ENCODE results near the gene ADORA2A. TPM values are rescaled to one million over a fixed set of nuclear protein-coding genes. Genes with fewer than 3 reads are reported as not detected.

ADORA2A gene
- total and polyA plus RNA-seq, 9 donors, result 0.57 to 5.0 (median 2.7) TPM

DNA sequence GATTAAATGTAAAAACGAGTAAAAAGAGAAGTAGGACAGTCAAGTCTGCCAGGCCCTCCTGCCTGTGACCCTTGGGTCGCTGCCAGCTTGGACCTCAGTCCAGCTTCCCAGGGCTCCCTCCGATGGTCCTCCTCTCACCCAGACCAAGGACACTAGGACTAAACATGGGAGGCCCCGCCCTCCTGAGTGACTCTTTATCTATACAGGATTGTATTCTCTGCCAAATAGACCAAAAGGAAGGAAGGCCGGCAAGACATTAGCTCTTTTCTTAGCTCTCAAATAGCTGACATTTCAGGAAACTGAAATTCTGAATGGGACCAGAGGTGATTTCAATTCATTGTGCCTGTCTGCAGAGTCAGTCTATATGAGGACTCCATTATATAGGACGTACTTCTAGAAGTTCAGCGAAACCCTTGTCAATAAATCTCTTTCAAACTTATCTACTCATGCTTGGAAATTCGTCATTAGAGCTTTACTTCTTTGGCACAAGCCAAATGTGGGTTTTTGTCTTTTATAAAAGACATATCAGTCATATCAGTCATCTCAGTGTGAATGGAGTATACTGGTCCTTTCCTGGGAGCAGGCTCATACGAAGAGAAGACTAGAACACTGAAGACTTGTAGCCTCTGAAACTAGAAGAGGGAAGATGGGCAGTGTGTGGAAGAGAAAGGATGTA is 28.5 kb downstream of the ADORA2A start:
- WGBS, 3 donors, result 7 to 14% (median 12%) methylated on average over 9 of the region's 9 CpGs
- DNase-seq, result peak; percentile 80 to 92 (median 90)
- no peak overlapping the region for H3K4me3 ChIP-seq
- no peaks in the 10 kb centered on the region for H3K36me3 ChIP-seq
- no peaks in the 10 kb centered on the region for H3K9me3 ChIP-seq
- intact Hi-C loops (cut with DNase I), result no loop called here
- peak overlapping the region in 1 of 2 donors; percentile 11 for H3K27ac ChIP-seq
- H3K27me3 ChIP-seq, result no peaks in the 10 kb centered on the region
- TF ChIP-seq CTCF (IDR thresholded peaks at IDR 0.05) (no peak), POLR2A (IDR thresholded peaks at IDR 0.05) (no peak)
- peaks cover 16% of the 10 kb centered on the region for H3K4me1 ChIP-seq (ENCODE audit: insufficient read depth)

- no peak overlapping the region for H3K27ac ChIP-seq
- intact Hi-C loops (cut with DNase I), result no loop called here
- DNase-seq, result no peak
- no peaks in the 10 kb centered on the region for H3K27me3 ChIP-seq
- 63 to 72% (median 65%) methylated on average over 3 of the region's 3 CpGs for WGBS, 3 donors
- H3K36me3 ChIP-seq, result no peaks in the 10 kb centered on the region
- H3K4me1 ChIP-seq (ENCODE audit: insufficient read depth), result peaks cover 16% of the 10 kb centered on the region
- TF ChIP-seq EP300 (IDR thresholded peaks at IDR 0.05), result no peak
- TF ChIP-seq CTCF (IDR thresholded peaks at IDR 0.05), result no peak
- no peak for TF ChIP-seq POLR2A (IDR thresholded peaks at IDR 0.05)
- H3K9me3 ChIP-seq, result no peaks in the 10 kb centered on the region
- H3K4me3 ChIP-seq, result no peak overlapping the region
These were observed 30.6 kb downstream of the ADORA2A start for GRCh38 chr22:24457894-24458420.

- no peaks in the 10 kb centered on the region for H3K9me3 ChIP-seq
- H3K27ac ChIP-seq, result no peak overlapping the region
- H3K4me3 ChIP-seq, result no peak overlapping the region
- H3K27me3 ChIP-seq, result no peaks in the 10 kb centered on the region
- TF ChIP-seq EP300 (IDR thresholded peaks at IDR 0.05), result no peak
- no peak for TF ChIP-seq CTCF (IDR thresholded peaks at IDR 0.05)
- no peak for TF ChIP-seq POLR2A (IDR thresholded peaks at IDR 0.05)
- DNase-seq, result no peak
- intact Hi-C loops (cut with DNase I), result no loop called here
- WGBS, 3 donors, result 15 to 50% (median 15%) methylated on average over 1 of the region's 1 CpG
- peaks cover 11% of the 10 kb centered on the region for H3K4me1 ChIP-seq (ENCODE audit: insufficient read depth)
- no peaks in the 10 kb centered on the region for H3K36me3 ChIP-seq
These were observed 32.5 kb downstream of the ADORA2A start for GRCh38 chr22:24459911-24460310.

DNA sequence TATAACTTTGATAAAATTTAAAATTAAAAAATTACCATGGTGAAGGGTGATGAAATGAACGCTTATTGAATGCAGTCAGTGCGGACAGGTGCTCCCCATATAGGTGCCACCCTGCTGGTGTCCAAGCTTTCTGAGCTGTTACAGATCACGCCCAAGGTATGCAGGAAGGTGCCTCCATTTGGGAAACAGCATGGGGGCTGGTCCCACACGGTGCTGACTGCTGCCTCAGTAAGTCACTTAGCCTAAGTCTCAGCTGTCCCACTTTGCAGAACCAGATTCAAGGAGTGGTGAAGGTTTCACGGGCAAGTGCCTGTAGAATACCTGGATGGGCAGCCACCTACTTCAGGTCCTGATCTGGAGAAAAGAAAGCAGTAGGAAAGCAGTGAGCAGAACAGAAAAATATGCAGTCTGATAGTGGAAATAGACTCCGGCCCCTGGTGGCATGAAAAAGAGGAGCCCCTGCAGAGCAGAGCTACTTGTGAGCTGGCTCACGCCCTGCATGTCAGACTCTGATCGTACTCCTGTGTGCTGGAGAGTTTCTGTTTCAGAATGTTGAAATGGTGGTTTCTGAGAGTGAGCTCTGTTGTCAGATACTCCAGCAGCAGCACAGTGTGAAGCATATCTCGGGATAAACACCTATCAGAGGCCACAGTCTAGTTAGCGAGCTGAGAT is 33.2 kb downstream of the ADORA2A start:
- intact Hi-C loops (cut with DNase I), result no loop called here
- Histone ChIP-seq H3K9me3 (no peaks in the 10 kb centered on the region), H3K4me3 (no peak overlapping the region), H3K27ac (no peak overlapping the region), H3K36me3 (no peaks in the 10 kb centered on the region), H3K27me3 (no peaks in the 10 kb centered on the region), H3K4me1 (ENCODE audit: insufficient read depth) (peaks cover 8% of the 10 kb centered on the region)
- DNase-seq, result no peak
- TF ChIP-seq EP300 (IDR thresholded peaks at IDR 0.05) (no peak), CTCF (IDR thresholded peaks at IDR 0.05) (no peak), POLR2A (IDR thresholded peaks at IDR 0.05) (no peak)
- 64 to 71% (median 67%) methylated on average over 10 of the region's 10 CpGs for WGBS, 3 donors

Data from ovary (tissue), 9 donors.